Measurements from ENCODE around the gene LAMA2. TPM values are rescaled to one million over a fixed set of nuclear protein-coding genes. Genes with fewer than 3 reads are reported as not detected.

The LAMA2 gene
- total RNA-seq, 2 donors from 2014 or later, result 0.28 to 0.40 TPM

- Mint-ChIP-seq H3K27ac (no peak overlapping the region), H3K9me3 (no peaks in the 10 kb centered on the region), H3K36me3 (ENCODE audit: low read depth) (peaks cover 18% of the 10 kb centered on the region), H3K4me3 (no peak overlapping the region), H3K27me3 (no peaks in the 10 kb centered on the region), H3K4me1 (peaks cover 5% of the 10 kb centered on the region)
- no peak for ATAC-seq (replicated peaks)
These were observed 435.2 kb downstream of the LAMA2 start for GRCh38 chr6:129317931-129318820.

DNA sequence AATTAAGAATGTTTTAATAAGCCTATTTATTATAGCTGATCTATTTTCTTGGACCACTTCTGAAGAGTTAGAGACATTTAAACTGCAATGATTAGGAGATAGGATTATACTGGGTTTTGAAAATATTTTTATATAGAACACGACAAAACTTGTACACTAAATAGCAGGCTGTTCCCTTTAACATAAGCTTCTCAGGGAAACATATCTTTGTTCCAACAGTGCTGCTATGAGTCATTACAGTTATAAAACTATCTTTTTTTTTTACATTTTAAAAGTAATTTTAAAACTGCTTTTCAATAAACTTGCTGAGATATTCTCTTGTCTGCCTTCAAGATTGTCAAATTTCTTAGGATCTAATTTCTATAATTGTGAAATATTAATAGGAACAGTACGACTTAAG lies 438.0 kb downstream of the LAMA2 start:
- no peaks in the 10 kb centered on the region for H3K27me3 Mint-ChIP-seq
- H3K27ac Mint-ChIP-seq, result no peak overlapping the region
- no peak overlapping the region for H3K4me3 Mint-ChIP-seq
- H3K36me3 Mint-ChIP-seq (ENCODE audit: low read depth), result peaks cover 6% of the 10 kb centered on the region
- no peak for ATAC-seq (replicated peaks)
- H3K9me3 Mint-ChIP-seq, result no peaks in the 10 kb centered on the region
- no peaks in the 10 kb centered on the region for H3K4me1 Mint-ChIP-seq

DNA sequence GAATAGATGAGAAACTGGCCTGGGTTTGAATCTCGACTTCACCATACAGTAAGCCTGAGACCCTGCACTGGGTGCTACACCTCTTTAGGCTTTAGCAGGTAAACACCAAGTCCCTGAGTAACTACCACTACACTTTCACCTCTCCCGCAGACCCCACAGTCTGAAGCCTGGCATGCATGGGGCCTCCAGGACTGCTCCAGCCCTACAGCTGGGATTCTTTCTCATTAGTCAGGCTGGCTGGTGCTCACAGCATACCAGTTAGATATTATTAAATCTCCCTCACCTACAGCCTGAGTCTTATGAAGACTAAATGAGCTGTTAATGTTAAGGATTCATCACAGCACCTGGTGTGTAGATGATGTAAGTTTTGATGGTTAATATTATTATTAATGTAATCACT lies 438.4 kb downstream of the LAMA2 start:
- Mint-ChIP-seq H3K36me3 (ENCODE audit: low read depth) (peaks cover 2% of the 10 kb centered on the region), H3K4me1 (no peaks in the 10 kb centered on the region), H3K4me3 (no peak overlapping the region), H3K27ac (no peak overlapping the region), H3K9me3 (no peaks in the 10 kb centered on the region), H3K27me3 (no peaks in the 10 kb centered on the region)
- ATAC-seq (replicated peaks), result no peak

DNA sequence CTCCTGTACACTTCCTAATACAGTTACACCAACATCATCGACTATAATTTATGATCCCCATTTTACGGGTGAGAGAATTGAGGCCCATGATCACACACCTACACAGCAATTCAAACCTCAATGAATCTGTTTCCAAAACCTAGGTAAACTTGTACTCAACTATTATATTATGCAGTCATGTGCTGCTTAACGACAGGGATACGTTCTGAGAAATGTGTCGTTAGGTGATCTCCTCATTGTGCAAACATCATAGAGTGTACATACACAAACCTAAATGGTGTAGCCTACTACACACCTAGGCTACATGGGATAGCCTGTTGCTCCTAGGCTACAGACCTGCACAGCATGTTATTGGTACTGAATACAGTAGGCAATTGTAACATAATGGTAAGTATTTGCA lies 441.4 kb downstream of the LAMA2 start:
- Mint-ChIP-seq H3K4me3 (no peak overlapping the region), H3K9me3 (no peaks in the 10 kb centered on the region), H3K27ac (no peak overlapping the region), H3K27me3 (no peaks in the 10 kb centered on the region), H3K4me1 (no peaks in the 10 kb centered on the region), H3K36me3 (ENCODE audit: low read depth) (no peaks in the 10 kb centered on the region)
- no peak for ATAC-seq (replicated peaks)

DNA sequence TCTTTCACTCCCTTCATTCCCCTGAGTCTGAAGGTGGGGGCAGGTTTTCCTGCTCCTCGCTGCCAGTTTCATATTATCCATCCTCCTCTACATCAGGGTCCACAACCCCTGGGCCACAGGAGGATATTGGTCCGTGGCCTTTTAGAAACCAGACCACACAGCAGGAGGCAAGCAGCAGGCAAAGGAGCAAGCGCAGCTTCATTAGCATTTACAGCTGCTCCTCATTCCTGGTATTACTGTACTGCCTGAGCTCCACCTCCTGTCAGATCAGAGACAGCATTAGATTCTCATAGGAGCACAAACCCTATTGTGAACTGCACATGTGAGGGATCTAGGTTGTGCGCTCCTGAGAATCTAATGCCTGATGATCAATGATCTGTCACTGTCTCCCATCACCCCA lies 446.7 kb downstream of the LAMA2 start:
- Mint-ChIP-seq H3K4me1 (no peaks in the 10 kb centered on the region), H3K27me3 (no peaks in the 10 kb centered on the region), H3K36me3 (ENCODE audit: low read depth) (no peaks in the 10 kb centered on the region), H3K27ac (no peak overlapping the region), H3K9me3 (no peaks in the 10 kb centered on the region), H3K4me3 (no peak overlapping the region)
- ATAC-seq (replicated peaks), result no peak

DNA sequence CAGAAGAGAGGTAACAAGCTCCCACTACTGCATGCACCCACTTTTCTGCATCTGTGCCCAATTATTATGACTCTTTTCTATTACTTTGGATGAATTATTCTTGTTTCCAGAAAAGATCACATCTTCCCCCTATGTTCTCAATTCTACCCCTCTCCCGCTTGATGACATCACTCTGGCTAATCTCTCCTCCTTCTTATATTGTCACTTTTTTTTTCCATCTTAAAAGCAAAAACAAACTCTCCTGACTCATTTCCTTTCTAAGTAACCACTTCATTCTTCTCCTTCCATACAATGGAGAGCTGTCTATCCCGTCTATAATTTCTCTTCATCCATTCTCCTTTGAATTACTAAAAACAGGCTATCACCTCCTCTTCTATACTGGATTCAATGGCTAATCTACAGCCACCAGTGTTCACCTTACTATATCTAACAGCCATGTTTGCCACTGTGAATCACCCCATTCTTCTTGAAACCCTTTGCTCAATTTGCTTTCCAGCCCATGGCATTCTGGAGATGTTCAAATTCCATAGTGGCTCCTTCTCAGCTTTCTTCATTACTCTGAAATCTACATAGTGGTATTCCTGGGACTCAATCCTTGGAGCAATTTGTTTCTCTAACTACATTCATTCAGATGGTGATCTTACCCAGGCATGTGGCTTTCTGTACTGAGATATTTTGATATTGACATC lies 448.7 kb downstream of the LAMA2 start:
- Mint-ChIP-seq H3K27ac (no peak overlapping the region), H3K4me1 (no peaks in the 10 kb centered on the region), H3K27me3 (no peaks in the 10 kb centered on the region), H3K36me3 (ENCODE audit: low read depth) (no peaks in the 10 kb centered on the region), H3K9me3 (no peaks in the 10 kb centered on the region), H3K4me3 (no peak overlapping the region)
- ATAC-seq (replicated peaks), result peak; percentile 46

DNA sequence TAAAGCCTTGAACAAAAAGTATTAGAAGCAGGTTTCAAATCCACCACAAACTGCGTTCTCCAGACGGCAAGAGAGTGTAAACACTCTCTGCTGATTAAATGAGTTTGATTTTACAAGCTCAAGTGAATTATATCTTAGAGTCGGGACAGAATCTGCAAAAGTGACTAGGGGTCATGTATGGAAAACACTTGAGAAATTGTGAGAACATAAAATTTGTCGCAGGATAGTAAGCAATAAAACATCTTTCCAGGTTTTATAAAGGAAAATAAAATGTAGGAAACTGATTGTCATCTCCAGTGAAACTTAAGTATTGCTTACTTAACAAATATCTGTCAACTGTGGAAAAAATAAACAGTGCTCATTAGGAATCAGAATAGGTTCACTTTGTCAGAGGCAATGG lies 452.9 kb downstream of the LAMA2 start:
- Mint-ChIP-seq H3K9me3 (peaks cover 4% of the 10 kb centered on the region), H3K4me1 (no peaks in the 10 kb centered on the region), H3K27ac (no peak overlapping the region), H3K4me3 (no peak overlapping the region), H3K27me3 (no peaks in the 10 kb centered on the region), H3K36me3 (ENCODE audit: low read depth) (no peaks in the 10 kb centered on the region)
- no peak for ATAC-seq (replicated peaks)

DNA sequence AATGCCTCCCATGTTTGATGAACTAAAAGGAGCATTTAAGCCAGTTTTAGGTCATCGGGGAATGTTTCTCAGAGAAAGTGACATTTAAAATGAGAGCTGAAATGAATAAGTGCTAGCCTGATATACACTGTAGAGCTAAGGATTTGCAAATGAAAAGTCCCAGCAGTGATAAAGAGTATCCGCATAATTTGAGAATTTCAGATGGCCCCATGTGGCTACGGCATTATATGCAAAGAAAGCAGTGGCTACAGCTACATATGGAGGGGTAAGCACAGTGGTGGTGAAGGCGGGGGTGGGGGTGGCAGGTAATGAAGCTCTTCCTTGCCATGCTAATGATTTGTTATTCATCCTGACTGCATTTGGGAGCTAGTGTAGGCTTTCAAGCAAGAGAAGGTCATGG lies 455.7 kb downstream of the LAMA2 start:
- no peak overlapping the region for H3K4me3 Mint-ChIP-seq
- H3K27ac Mint-ChIP-seq, result no peak overlapping the region
- no peaks in the 10 kb centered on the region for H3K4me1 Mint-ChIP-seq
- peaks cover 4% of the 10 kb centered on the region for H3K9me3 Mint-ChIP-seq
- peak; percentile 18 for ATAC-seq (replicated peaks)
- no peaks in the 10 kb centered on the region for H3K36me3 Mint-ChIP-seq (ENCODE audit: low read depth)
- no peaks in the 10 kb centered on the region for H3K27me3 Mint-ChIP-seq

GRCh38 chr6:129340983-129341382 lies 458.0 kb downstream of the LAMA2 start:
- Mint-ChIP-seq H3K4me1 (no peaks in the 10 kb centered on the region), H3K36me3 (ENCODE audit: low read depth) (no peaks in the 10 kb centered on the region), H3K27me3 (no peaks in the 10 kb centered on the region), H3K4me3 (no peak overlapping the region), H3K9me3 (peaks cover 7% of the 10 kb centered on the region), H3K27ac (no peak overlapping the region)
- ATAC-seq (replicated peaks), result no peak

DNA sequence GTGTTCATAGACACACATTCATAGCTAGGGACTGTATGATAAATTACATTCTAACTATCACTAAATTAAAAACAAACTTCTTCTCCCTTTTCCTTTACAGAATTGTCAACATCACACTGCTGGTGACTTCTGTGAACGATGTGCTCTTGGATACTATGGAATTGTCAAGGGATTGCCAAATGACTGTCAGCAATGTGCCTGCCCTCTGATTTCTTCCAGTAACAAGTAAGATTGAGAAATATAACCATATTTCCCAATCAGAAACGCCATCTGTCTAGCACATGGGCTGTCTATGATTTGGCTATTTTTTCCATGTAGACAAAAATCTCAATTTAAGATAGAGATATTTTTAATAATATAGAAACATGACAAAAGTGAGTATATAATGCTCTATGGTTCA lies 459.3 kb downstream of the LAMA2 start:
- Mint-ChIP-seq H3K4me3 (no peak overlapping the region), H3K36me3 (ENCODE audit: low read depth) (no peaks in the 10 kb centered on the region), H3K27me3 (no peaks in the 10 kb centered on the region), H3K4me1 (no peaks in the 10 kb centered on the region), H3K9me3 (peaks cover 7% of the 10 kb centered on the region), H3K27ac (no peak overlapping the region)
- ATAC-seq (replicated peaks), result no peak

- Mint-ChIP-seq H3K36me3 (ENCODE audit: low read depth) (no peaks in the 10 kb centered on the region), H3K9me3 (peaks cover 7% of the 10 kb centered on the region), H3K4me3 (no peak overlapping the region), H3K4me1 (no peaks in the 10 kb centered on the region), H3K27ac (no peak overlapping the region), H3K27me3 (no peaks in the 10 kb centered on the region)
- ATAC-seq (replicated peaks), result no peak
These were observed 459.9 kb downstream of the LAMA2 start for GRCh38 chr6:129342796-129343195.

- no peaks in the 10 kb centered on the region for H3K27me3 Mint-ChIP-seq
- H3K9me3 Mint-ChIP-seq, result peaks cover 5% of the 10 kb centered on the region
- no peak overlapping the region for H3K4me3 Mint-ChIP-seq
- H3K27ac Mint-ChIP-seq, result no peak overlapping the region
- no peaks in the 10 kb centered on the region for H3K36me3 Mint-ChIP-seq (ENCODE audit: low read depth)
- ATAC-seq (replicated peaks), result no peak
- H3K4me1 Mint-ChIP-seq, result no peaks in the 10 kb centered on the region
These were observed 461.4 kb downstream of the LAMA2 start for GRCh38 chr6:129344379-129344778.

DNA sequence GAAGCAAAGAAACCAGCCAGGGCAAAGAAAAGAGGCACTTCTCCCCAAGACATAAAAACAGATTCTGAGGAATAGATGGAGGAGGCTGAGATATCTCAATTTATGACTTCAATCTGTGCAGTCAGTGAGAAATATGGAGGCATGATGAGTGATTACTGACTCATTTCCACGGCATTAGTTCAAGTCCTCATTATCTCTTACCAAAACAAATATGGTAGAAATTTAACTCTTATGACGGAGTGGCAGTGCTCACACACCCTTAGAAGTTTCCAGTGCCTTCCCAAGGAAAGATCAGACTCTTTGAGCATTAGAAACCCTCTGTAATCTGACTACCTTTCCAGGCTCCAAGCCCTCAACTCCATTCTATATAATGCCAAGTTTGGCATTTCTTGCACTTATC lies 463.0 kb downstream of the LAMA2 start:
- no peaks in the 10 kb centered on the region for H3K4me1 Mint-ChIP-seq
- H3K36me3 Mint-ChIP-seq (ENCODE audit: low read depth), result no peaks in the 10 kb centered on the region
- no peaks in the 10 kb centered on the region for H3K27me3 Mint-ChIP-seq
- H3K4me3 Mint-ChIP-seq, result no peak overlapping the region
- no peak for ATAC-seq (replicated peaks)
- no peak overlapping the region for H3K27ac Mint-ChIP-seq
- H3K9me3 Mint-ChIP-seq, result peaks cover 3% of the 10 kb centered on the region

DNA sequence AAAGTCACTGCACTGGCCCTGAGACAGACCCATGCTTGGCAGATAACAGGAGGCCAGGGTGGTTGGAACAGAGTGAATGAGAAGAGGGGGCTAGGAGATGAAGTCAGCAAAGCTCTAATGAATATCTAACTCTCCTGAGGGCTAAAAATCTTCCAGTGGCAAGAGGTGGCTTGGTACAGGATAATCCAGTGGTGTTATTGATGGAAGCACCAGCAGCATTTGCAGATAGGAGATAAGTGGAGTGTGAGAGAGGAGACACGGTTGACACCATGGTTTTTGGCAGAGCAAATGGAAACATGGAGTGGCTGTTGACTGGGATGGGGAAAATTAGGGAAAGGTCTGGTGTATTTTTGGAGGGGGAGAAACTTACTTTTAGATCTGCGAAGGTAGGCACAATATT lies 464.0 kb downstream of the LAMA2 start:
- Mint-ChIP-seq H3K4me1 (no peaks in the 10 kb centered on the region), H3K4me3 (no peak overlapping the region), H3K36me3 (ENCODE audit: low read depth) (no peaks in the 10 kb centered on the region), H3K27me3 (no peaks in the 10 kb centered on the region), H3K27ac (no peak overlapping the region), H3K9me3 (peaks cover 3% of the 10 kb centered on the region)
- ATAC-seq (replicated peaks), result no peak

- no peak for ATAC-seq (replicated peaks)
- Mint-ChIP-seq H3K9me3 (no peaks in the 10 kb centered on the region), H3K27ac (no peak overlapping the region), H3K4me3 (no peak overlapping the region), H3K4me1 (no peaks in the 10 kb centered on the region), H3K36me3 (ENCODE audit: low read depth) (no peaks in the 10 kb centered on the region), H3K27me3 (no peaks in the 10 kb centered on the region)
These were observed 467.3 kb downstream of the LAMA2 start for GRCh38 chr6:129350278-129350677.
